Spinal cord (tissue), 10 donors: Measurements from ENCODE around the gene ACOT11. TPM values are rescaled to one million over a fixed set of nuclear protein-coding genes. Genes with fewer than 3 reads are reported as not detected.
"Not testable (repeated sequence)": the region's sequence is repeated elsewhere in the genome, so short reads cannot be mapped to it uniquely, and the experiment has no call there.

Experiments used
- DNase-seq, 6 donors: peaks; one replicate each; pipeline versions ENCODE4 v3.0.0 to v3.0.0-alpha.2; 2013 to 2015; ENCODE audit warnings: low spot score in 6 of 6, low read depth in 4 of 6
- H3K27ac ChIP-seq: one replicate; pipeline ENCODE4 v1.5.1; 2013; ENCODE audit warnings: low read depth, low read length, control low read depth
- H3K27me3 ChIP-seq: one replicate; pipeline ENCODE4 v1.6.1; 2013; ENCODE audit warnings: low read length; ENCODE audit not compliant: control insufficient read depth, insufficient read depth
- H3K36me3 ChIP-seq: one replicate; pipeline ENCODE4 v1.6.1; 2013; ENCODE audit warnings: low read length; ENCODE audit not compliant: control insufficient read depth, insufficient read depth
- H3K4me1 ChIP-seq: one replicate; pipeline ENCODE4 v1.6.1; 2013; ENCODE audit warnings: low read length; ENCODE audit not compliant: control insufficient read depth, insufficient read depth
- H3K4me3 ChIP-seq: one replicate; pipeline ENCODE4 v1.5.1; 2013; ENCODE audit warnings: low read depth, low read length, control low read depth
- H3K9me3 ChIP-seq: one replicate; pipeline ENCODE4 v1.6.1; 2013; ENCODE audit warnings: low read length; ENCODE audit not compliant: control insufficient read depth, insufficient read depth
- WGBS: methylation state at CpG from one replicate; pipeline ENCODE4 v1.1.5; 2013; ENCODE audit warnings: missing lambda C conversion rate; ENCODE audit not compliant: insufficient coverage; 5-methylcytosine and 5-hydroxymethylcytosine counted together
- polyA plus RNA-seq, 2 donors: library from polyadenylated mRNA; unstranded; fragments of 120-200 nt; gene quantifications; one replicate each; pipeline ENCODE4 v1.2.1, GENCODE V29; 2013; ENCODE audit not compliant: insufficient read length in 2 of 2
- total RNA-seq, 2 donors: library from RNA; depleted of rRNA in 1 of 2; stranded (reverse); fragments of 120-200 nt in 1 of 2; fragments of >200 nt in 1 of 2; gene quantifications; one replicate each; pipeline versions ENCODE4 v1.2.3 to v1.2.4, GENCODE V29; 2013 to 2014
- donor health status: healthy.

The ACOT11 gene
- total and polyA plus RNA-seq, 4 donors: 3.6 to 19.7 (median 8.2) TPM

DNA sequence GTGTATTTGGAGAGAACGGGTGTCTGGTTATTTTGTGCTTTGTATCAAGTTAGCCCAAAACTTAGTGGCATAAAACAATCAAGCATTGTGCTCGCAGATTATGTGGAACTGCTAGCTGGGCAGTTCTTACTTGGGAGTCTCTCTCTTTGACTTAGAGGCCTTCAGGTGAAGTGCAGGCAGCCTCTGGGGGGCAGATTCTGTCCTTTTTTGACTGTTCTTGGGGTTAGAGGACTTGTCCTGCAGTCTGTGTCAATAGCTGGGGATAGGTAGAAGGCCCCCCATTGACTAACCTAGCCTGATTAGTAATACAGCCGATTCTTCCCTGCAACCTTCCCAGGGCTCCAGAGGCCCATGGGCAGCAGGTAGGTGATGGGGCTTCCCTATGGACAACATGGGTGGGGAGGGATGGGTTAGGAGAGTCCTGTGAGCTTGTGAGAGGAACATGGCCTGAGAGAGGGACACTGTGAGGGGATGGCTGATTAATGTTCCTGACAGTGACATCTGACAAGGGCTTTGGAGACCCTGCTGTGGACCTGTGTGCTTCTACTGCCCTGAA lies 37.2 kb upstream of the ACOT11 start:
- Histone ChIP-seq H3K27ac (no peak overlapping the region), H3K4me3 (no peak overlapping the region), H3K27me3 (no peaks in the 10 kb centered on the region), H3K9me3 (no peaks in the 10 kb centered on the region), H3K4me1 (no peaks in the 10 kb centered on the region), H3K36me3 (no peaks in the 10 kb centered on the region)
- no peak for DNase-seq
- 74% methylated on average over 3 of the region's 3 CpGs for WGBS

- not testable (repeated sequence) for H3K4me3 ChIP-seq, H3K36me3 ChIP-seq, H3K27me3 ChIP-seq, H3K27ac ChIP-seq, H3K9me3 ChIP-seq, DNase-seq, H3K4me1 ChIP-seq
- 91% methylated on average over 13 of the region's 24 CpGs for WGBS
Measured at GRCh38 chr1:54513921-54514580, 34.0 kb upstream of the ACOT11 start.

DNA sequence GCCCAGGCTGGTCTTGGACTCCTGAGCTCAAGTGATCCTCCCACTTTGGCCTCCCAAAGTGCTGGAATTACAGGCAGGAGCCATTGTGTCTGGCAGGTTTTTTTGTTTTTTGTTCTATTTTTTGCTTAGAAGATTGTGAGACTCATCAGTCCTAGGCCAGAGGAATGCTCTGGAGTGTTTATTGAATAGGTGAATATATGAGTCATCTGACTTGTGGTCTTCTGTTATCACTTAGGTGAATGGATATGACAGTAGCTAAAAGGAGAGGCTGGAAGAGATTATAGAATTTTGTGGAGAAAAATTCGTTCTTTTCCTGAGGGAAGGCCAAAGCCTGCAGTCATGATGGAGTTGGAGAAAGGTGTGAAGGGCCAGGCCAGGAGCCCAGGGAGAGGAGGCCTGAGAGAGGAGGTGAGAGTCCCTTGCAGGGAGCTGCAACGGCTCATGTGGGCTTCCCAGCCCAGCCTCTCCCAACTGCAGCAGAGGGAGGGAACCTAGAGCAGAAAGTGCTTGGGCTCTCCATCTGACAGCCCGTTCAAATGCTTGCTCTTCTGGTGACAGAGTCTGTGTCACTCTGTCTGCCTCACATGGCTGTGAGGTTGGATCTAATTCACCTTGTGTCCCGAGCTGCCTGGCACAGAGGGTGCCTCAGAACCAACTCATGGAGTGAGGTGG lies 31.6 kb upstream of the ACOT11 start:
- Histone ChIP-seq H3K27me3 (no peaks in the 10 kb centered on the region), H3K4me3 (no peak overlapping the region), H3K27ac (no peak overlapping the region), H3K9me3 (no peaks in the 10 kb centered on the region), H3K36me3 (no peaks in the 10 kb centered on the region), H3K4me1 (no peaks in the 10 kb centered on the region)
- WGBS: 48% methylated on average over 4 of the region's 4 CpGs
- no peak for DNase-seq

DNA sequence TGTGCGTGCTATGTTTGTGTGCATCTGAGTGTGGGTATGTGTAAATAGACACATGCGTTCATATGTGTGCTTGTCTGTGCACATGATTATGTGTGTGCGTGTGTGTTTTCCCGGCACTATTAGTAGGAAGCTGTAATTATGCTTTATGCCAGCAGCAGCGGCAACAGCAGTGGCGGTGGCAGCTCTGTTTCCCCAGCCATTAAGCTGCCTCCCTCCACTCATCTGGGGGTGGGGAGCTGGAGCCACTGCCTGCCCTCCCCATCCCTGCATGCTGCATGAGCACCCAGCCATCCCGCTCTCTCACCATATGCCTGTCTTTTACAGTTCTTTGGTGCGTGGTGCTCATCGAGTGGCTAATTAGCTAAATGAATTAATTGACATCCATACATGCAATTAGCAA lies 30.5 kb upstream of the ACOT11 start:
- no peaks in the 10 kb centered on the region for H3K4me1 ChIP-seq
- peak in 2 of 6 donors; percentile 46 to 83 for DNase-seq
- no peaks in the 10 kb centered on the region for H3K36me3 ChIP-seq
- H3K9me3 ChIP-seq: no peaks in the 10 kb centered on the region
- H3K27me3 ChIP-seq: no peaks in the 10 kb centered on the region
- WGBS: 75% methylated on average over 4 of the region's 9 CpGs
- no peak overlapping the region for H3K27ac ChIP-seq
- H3K4me3 ChIP-seq: no peak overlapping the region

GRCh38 chr1:54518489-54518888 lies 29.5 kb upstream of the ACOT11 start:
- no CpG with 5 or more reads among the region's 2 CpGs for WGBS
- no peak overlapping the region for H3K4me3 ChIP-seq

GRCh38 chr1:54519709-54520108 lies 28.3 kb upstream of the ACOT11 start:
- DNase-seq: no peak
- Histone ChIP-seq H3K4me3 (no peak overlapping the region), H3K36me3 (no peaks in the 10 kb centered on the region), H3K9me3 (no peaks in the 10 kb centered on the region), H3K27me3 (no peaks in the 10 kb centered on the region), H3K27ac (no peak overlapping the region), H3K4me1 (no peaks in the 10 kb centered on the region)
- 59% methylated on average over 4 of the region's 5 CpGs for WGBS

More at GRCh38 chr1:54518489-54518888, 29.5 kb upstream of the ACOT11 start:
- H3K4me1 ChIP-seq: no peaks in the 10 kb centered on the region
- DNase-seq: no peak
- no peaks in the 10 kb centered on the region for H3K9me3 ChIP-seq
- H3K36me3 ChIP-seq: no peaks in the 10 kb centered on the region
- no peaks in the 10 kb centered on the region for H3K27me3 ChIP-seq
- no peak overlapping the region for H3K27ac ChIP-seq

DNA sequence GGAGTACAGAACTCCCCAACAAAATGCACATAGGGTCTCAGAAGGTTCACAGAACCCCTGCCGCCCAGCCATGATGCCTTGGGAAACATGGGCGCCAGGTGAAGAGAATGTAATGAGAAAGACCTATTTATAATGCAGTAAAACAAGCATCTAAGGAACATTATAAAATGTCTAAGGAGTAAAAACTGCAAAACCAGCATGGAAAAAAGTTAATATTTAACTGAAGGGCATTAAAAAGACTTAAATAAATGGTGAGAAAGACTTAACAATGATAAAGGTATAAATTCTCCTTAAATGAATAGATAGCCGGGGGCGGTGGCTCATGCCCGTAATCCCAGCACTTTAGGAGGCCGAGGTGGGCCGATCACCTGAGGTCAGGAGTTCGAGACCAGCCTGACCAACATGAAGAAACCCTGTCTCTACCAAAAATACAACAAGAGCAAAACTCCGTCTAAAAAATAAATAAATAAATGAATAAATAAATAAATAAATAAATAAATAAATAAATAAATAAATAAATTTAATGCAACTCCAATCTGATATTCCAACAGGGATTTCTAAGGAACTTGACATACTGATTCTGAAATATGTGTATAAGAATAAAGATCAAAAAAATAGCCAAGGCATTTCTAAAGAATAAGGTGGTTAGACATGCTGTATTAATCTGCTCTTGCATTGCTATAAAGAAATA lies 27.3 kb upstream of the ACOT11 start:
- H3K9me3 ChIP-seq: no peaks in the 10 kb centered on the region
- H3K36me3 ChIP-seq: no peaks in the 10 kb centered on the region
- no peak overlapping the region for H3K4me3 ChIP-seq
- no peaks in the 10 kb centered on the region for H3K27me3 ChIP-seq
- no peaks in the 10 kb centered on the region for H3K4me1 ChIP-seq
- no peak overlapping the region for H3K27ac ChIP-seq
- no CpG with 5 or more reads among the region's 9 CpGs for WGBS
- DNase-seq: no peak

GRCh38 chr1:54526565-54526964 lies 21.5 kb upstream of the ACOT11 start:
- not testable (repeated sequence) for H3K27ac ChIP-seq, H3K4me3 ChIP-seq, H3K27me3 ChIP-seq, H3K36me3 ChIP-seq, H3K4me1 ChIP-seq, DNase-seq, H3K9me3 ChIP-seq
- no CpG with 5 or more reads among the region's 3 CpGs for WGBS

DNA sequence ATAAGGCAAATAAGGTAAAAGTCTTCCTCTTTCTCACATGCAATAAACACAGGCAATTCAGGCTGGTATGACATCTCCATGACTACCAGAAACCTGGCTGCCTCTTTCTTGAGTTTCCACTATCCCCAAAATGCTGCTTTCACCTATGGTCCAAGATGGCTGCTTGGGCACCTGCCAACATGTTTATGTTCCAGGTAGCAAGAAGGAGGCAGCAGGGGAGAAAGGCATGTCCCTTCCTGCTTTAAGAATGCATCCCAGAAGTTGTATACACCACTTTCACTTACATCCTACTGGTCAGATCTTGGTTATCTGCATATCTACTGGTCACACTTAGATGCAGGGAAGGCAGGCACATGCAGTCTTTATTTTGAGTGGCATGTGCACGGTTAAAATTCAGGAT lies 19.4 kb upstream of the ACOT11 start:
- Histone ChIP-seq H3K9me3 (no peaks in the 10 kb centered on the region), H3K4me3 (no peak overlapping the region), H3K27ac (no peak overlapping the region), H3K4me1 (no peaks in the 10 kb centered on the region), H3K36me3 (no peaks in the 10 kb centered on the region), H3K27me3 (no peaks in the 10 kb centered on the region)
- 71% methylated on average over 1 of the region's 1 CpG for WGBS
- no peak for DNase-seq
